NCI-H146 treated with DMSO at 0.1 percent for 48 hours (cell line): Measurements from ENCODE around the gene CCDC85A.

ENCODE experiments used
- DNase-seq: peaks from one replicate; lab custom pipeline; 2025; ENCODE audit not compliant: unreplicated experiment; lab: John Stamatoyannopoulos, UW

Gene CCDC85A

GRCh38 chr2:56357655-56358295 is 174.0 kb downstream of the CCDC85A start:
- no peak for DNase-seq

GRCh38 chr2:56361844-56362243 is 178.1 kb downstream of the CCDC85A start:
- DNase-seq, result no peak

- DNase-seq, result no peak
These were observed 181.1 kb downstream of the CCDC85A start for GRCh38 chr2:56364902-56365301.

GRCh38 chr2:56369316-56369715 is 185.5 kb downstream of the CCDC85A start:
- DNase-seq, result no peak

GRCh38 chr2:56372071-56372656 is 188.4 kb downstream of the CCDC85A start:
- no peak for DNase-seq

- no peak for DNase-seq
These were observed 191.5 kb downstream of the CCDC85A start for GRCh38 chr2:56375251-56375650.

- no peak for DNase-seq
These were observed 193.2 kb downstream of the CCDC85A start for GRCh38 chr2:56376699-56377665.

- DNase-seq, result no peak
These were observed 195.3 kb downstream of the CCDC85A start for GRCh38 chr2:56379066-56379465.

GRCh38 chr2:56380861-56381260 is 197.1 kb downstream of the CCDC85A start:
- DNase-seq, result no peak

GRCh38 chr2:56382466-56382865 is 198.7 kb downstream of the CCDC85A start:
- no peak for DNase-seq

- no peak for DNase-seq
These were observed 202.9 kb downstream of the CCDC85A start for GRCh38 chr2:56386657-56387056.

GRCh38 chr2:56390644-56391043 is 206.9 kb downstream of the CCDC85A start:
- no peak for DNase-seq

GRCh38 chr2:56410140-56410539 is 226.3 kb downstream of the CCDC85A start:
- DNase-seq, result no peak

- no peak for DNase-seq
These were observed 232.8 kb downstream of the CCDC85A start for GRCh38 chr2:56416500-56417176.
